GM12878 (cell line): ENCODE results near the gene KCNAB2. TPM values are rescaled to one million over a fixed set of nuclear protein-coding genes. Genes with fewer than 3 reads are reported as not detected.

Experiments
- ATAC-seq: fragments of 200-7000 bp; cut with Tn5 transposase; 3 replicates; pipeline ENCODE4 v1.9.1; 2020; ENCODE audit warnings: mild to moderate bottlenecking, moderate library complexity
- BruUV-seq: library from RNA; stranded (reverse); fragments of 400-500 nt; replicated peaks from 2 replicates; lab custom pipeline; 2021; lab: Mats Ljungman, UMichigan
- CTCF ChIA-PET: fragments of 300-600 bp; sonication (Branson Sonifier 250); formaldehyde crosslinking; extraction: SDS; loops from one replicate; lab custom pipeline; 2021; ENCODE audit warnings: inconsistent platforms; lab: Yijun Ruan, JAX
- POLR2A ChIA-PET: fragments of 350-600 bp; formaldehyde crosslinking; extraction: SDS; loops from one replicate; lab custom pipeline; 2021; ENCODE audit warnings: inconsistent platforms; lab: Charles Lee
- RAD21 ChIA-PET: fragments of 300-600 bp; sonication (Branson Sonifier 250); formaldehyde crosslinking; loops from one replicate; lab custom pipeline; 2023; ENCODE audit warnings: antibody characterized with exemption; ENCODE audit not compliant: unreplicated experiment; lab: Charles Lee
- SMC1A ChIA-PET: fragments of 300-600 bp; sonication (Branson Sonifier 250); formaldehyde crosslinking; loops from one replicate; lab custom pipeline; 2023; ENCODE audit not compliant: unreplicated experiment, uncharacterized antibody; lab: Charles Lee
- DNase-seq: peaks from one replicate; pipeline ENCODE4 v3.0.0-alpha.2; 2011; ENCODE audit warnings: low read depth, low spot score
- FAIRE-seq: peaks from 3 replicates; lab custom pipeline; 2011; peaks lifted over from hg19 to GRCh38; lab: Jason Lieb, UNC
- H2AFZ ChIP-seq: 2 replicates; pipeline ENCODE4 v1.6.0; 2011; ENCODE audit warnings: low read depth, low read length, control low read depth; ENCODE audit not compliant: control insufficient read depth
- H3K27ac ChIP-seq: 2 replicates; pipeline ENCODE4 v1.5.1; 2011; ENCODE audit warnings: control low read depth; ENCODE audit not compliant: control insufficient read depth, insufficient read depth
- H3K27me3 ChIP-seq, 2 experiments: replicated peaks in 1 of 2; 2 replicates each; pipeline versions ENCODE4 v1.6.0 to v1.6.1; 2011; ENCODE audit warnings: low read length in 1 of 2; ENCODE audit not compliant: control insufficient read depth in 2 of 2, insufficient read depth in 2 of 2
- H3K36me3 ChIP-seq, 2 experiments: 2 replicates each; pipeline ENCODE4 v1.5.1; 2011; ENCODE audit warnings: low read length in 1 of 2; ENCODE audit not compliant: control insufficient read depth in 2 of 2, insufficient read depth in 2 of 2
- H3K4me1 ChIP-seq: 2 replicates; pipeline ENCODE4 v1.6.1; 2011; ENCODE audit warnings: mild to moderate bottlenecking, low read length, moderate library complexity, mixed read lengths; ENCODE audit not compliant: control insufficient read depth, insufficient read depth
- H3K4me2 ChIP-seq: 2 replicates; pipeline ENCODE4 v1.6.0; 2011; ENCODE audit warnings: control low read depth; ENCODE audit not compliant: control insufficient read depth, insufficient read depth
- H3K4me3 ChIP-seq: fragments of 200-600 bp; sonication (generic); 2 replicates; pipeline ENCODE4 v1.5.1; 2016
- H3K79me2 ChIP-seq: 2 replicates; pipeline ENCODE4 v1.6.0; 2011; ENCODE audit warnings: low read length; ENCODE audit not compliant: control insufficient read depth, insufficient read depth
- H3K9ac ChIP-seq: 2 replicates; pipeline ENCODE4 v1.8.0; 2011; ENCODE audit warnings: low read length, control low read depth, mixed read lengths; ENCODE audit not compliant: control insufficient read depth, insufficient read depth
- H3K9me3 ChIP-seq: replicated peaks from 3 replicates; pipeline ENCODE4 v1.5.1; 2011; ENCODE audit warnings: mild to moderate bottlenecking, low read length; ENCODE audit not compliant: control insufficient read depth, insufficient read depth
- H4K20me1 ChIP-seq: 2 replicates; pipeline ENCODE4 v1.6.0; 2011; ENCODE audit not compliant: control insufficient read depth, insufficient read depth
- CHD1 ChIP-seq: IDR thresholded peaks from 2 replicates; pipeline ENCODE4 v1.6.1; 2012; ENCODE audit warnings: low read depth, low read length, improper control_type of control experiment
- E2F4 ChIP-seq: IDR thresholded peaks from 2 replicates; pipeline ENCODE4 v1.6.1; 2012; ENCODE audit warnings: low read depth, low read length, improper control_type of control experiment
- NFIC ChIP-seq: IDR thresholded peaks from 2 replicates; pipeline ENCODE4 v1.6.1; 2012; ENCODE audit warnings: low read depth, mild to moderate bottlenecking, inconsistent platforms, low read length, moderate library complexity
- NR2C2 ChIP-seq: IDR thresholded peaks from 2 replicates; pipeline ENCODE4 v1.6.1; 2011; ENCODE audit warnings: borderline replicate concordance, low read depth; ENCODE audit not compliant: control insufficient read depth, insufficient read length
- POLR2AphosphoS5 ChIP-seq: IDR thresholded peaks from 2 replicates; pipeline ENCODE4 v1.6.1; 2011; ENCODE audit warnings: mild to moderate bottlenecking, low read length, inconsistent platforms
- TCF3 ChIP-seq: IDR thresholded peaks from 2 replicates; pipeline ENCODE4 v1.6.1; 2012; ENCODE audit warnings: low read depth, mild to moderate bottlenecking, low read length, borderline replicate concordance; ENCODE audit not compliant: insufficient read depth
- ZNF622 ChIP-seq: fragments of 450-650 bp; IDR thresholded peaks from 2 replicates; pipeline ENCODE4 v1.6.1; 2017; ENCODE audit warnings: mild to moderate bottlenecking, inconsistent platforms
- whole genome bisulfite sequencing: methylation state at CpG from one replicate; pipeline ENCODE4 v1.1.6; 2016; ENCODE audit warnings: low lambda C conversion rate; ENCODE audit not compliant: insufficient replicate concordance, insufficient coverage; ENCODE audit errors: missing lambda C conversion rate; 5-methylcytosine and 5-hydroxymethylcytosine counted together
- in situ Hi-C: fragments of 300-500 bp; cut with MboI; formaldehyde crosslinking; loops from 9 replicates; pipeline ENCODE4 v1.14.3; 2018; ENCODE audit warnings: mixed read lengths
- intact Hi-C: fragments of 100-400 bp; cut with micrococcal nuclease; formaldehyde crosslinking; loops from one replicate; pipeline ENCODE4 v1.14.2; 2022; ENCODE audit not compliant: unreplicated experiment
- polyA plus RNA-seq, 11 experiments: library from polyadenylated mRNA; depleted of rRNA in 4 of 11; unstranded in 6 of 11; stranded (reverse) in 5 of 11; fragments of >200 nt; fragmentation: Nextera tagmentation in 4 of 11; fragmentation: Illumina TruSeq in 1 of 11; extraction: Ambion mirVana in 4 of 11; extraction: Trizol in 1 of 11; gene quantifications; 1 replicate in 1 of 11; 2 replicates in 10 of 11; pipeline versions ENCODE4 v1.2.1 to v1.2.3, GENCODE V29; 2011 to 2016; ENCODE audit warnings: inconsistent platforms in 2 of 11, missing spikeins in 2 of 11, low read depth in 1 of 11
- total RNA-seq, 4 experiments: library from RNA; depleted of rRNA in 3 of 4; stranded (reverse); fragments of >200 nt in 3 of 4; fragmentation: Illumina TruSeq in 1 of 4; extraction: Trizol in 1 of 4; gene quantifications; 2 replicates each; pipeline versions ENCODE4 v1.2.1 to v1.2.3, GENCODE V29; 2013 to 2021

KCNAB2 gene
- total and polyA plus RNA-seq, 10 of the 15 experiments (the other 5 are each of a cell fraction or from before 2014, with no cell fraction given) = 2.9 to 123 (median 62.4) TPM

- Histone ChIP-seq H3K4me1 (no peaks in the 10 kb centered on the region), H3K27me3 (no peaks in the 10 kb centered on the region), H2AFZ (no peak overlapping the region), H3K9me3 (no peaks in the 10 kb centered on the region), H3K27ac (no peak overlapping the region)
- in situ Hi-C loops = no loop called here
- RAD21 ChIA-PET = no interaction called here
- CTCF ChIA-PET = no interaction called here
- intact Hi-C loops = no loop called here
- DNase-seq = no peak
- SMC1A ChIA-PET = no interaction called here
- BruUV-seq = no TSS peak
- WGBS = 90% methylated on average over 12 of the region's 17 CpGs
- TF ChIP-seq ZNF622 (no peak), POLR2AphosphoS5 (no peak), TCF3 (no peak), NFIC (no peak), CHD1 (no peak), NR2C2 (no peak), E2F4 (no peak)
- TF ChIP-seq, all 136 proteins: peak for 0
- POLR2A ChIA-PET = no interaction called here
- no peaks in the 10 kb centered on the region for H4K20me1 ChIP-seq
- H3K4me3 ChIP-seq = no peak overlapping the region
- ATAC-seq = no peak
- H3K4me2 ChIP-seq = no peak overlapping the region
- no peaks in the 10 kb centered on the region for H3K79me2 ChIP-seq
- peaks cover 0 to 14% of the 10 kb centered on the region in 2 experiments; a peak in 3 of 4 replicates for H3K36me3 ChIP-seq
- no peak for FAIRE-seq
- H3K9ac ChIP-seq = no peak overlapping the region
Observed at GRCh38 chr1:6097824-6098223, 52.1 kb downstream of the KCNAB2 start.
